HG03575 (cell line): ENCODE data around the gene RASAL3.
"Not testable (repeated sequence)": the region's sequence is repeated elsewhere in the genome, so short reads cannot be mapped to it uniquely, and the experiment has no call there.

Experiments
- ATAC-seq: cut with Tn5 transposase; IDR thresholded peaks from one replicate; pipeline ENCODE4 v1.9.1; 2021; ENCODE audit not compliant: unreplicated experiment, insufficient number of reproducible peaks, low FRiP score; ENCODE audit errors: extremely low read depth

The RASAL3 gene

DNA sequence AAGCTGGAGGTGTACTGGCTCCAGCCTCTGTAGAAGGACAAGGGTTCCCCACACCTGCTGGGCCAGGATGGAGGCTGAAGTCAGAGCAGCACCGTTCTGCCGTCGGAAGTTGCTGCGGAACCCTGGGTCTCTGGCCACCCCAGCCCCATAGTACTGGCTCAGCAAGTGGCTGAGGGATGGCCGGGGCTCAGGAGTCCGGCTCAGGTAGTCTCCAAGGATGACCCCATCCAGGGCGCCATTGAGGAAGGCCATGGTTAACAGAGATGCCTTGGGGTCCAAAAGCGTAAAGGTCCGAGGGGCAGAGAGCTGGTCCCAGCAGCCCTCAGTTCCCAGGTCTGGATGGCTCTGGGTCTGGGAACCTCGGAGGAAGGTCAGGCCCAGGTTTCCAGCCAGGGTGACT lies 11.3 kb upstream of the RASAL3 start:
- no peak for ATAC-seq

DNA sequence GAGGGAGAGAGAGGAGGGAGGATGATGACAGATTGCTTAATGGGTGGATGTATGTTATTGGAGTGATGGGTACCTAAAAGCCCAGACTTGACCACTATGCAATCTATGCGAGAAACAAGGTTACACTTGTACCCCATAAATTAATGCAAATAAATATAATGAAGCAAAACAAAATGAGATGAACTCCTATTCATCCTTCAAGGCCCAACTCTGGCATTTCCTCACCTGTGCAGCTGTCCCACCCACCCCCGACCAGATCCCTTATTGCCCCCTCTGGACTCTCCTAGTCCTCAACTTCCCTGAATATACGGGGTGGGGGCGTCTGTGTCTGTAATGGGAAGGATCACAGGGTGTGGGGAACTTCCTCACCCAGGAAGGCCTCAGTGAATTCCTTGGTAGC lies 10.8 kb upstream of the RASAL3 start:
- no peak for ATAC-seq

DNA sequence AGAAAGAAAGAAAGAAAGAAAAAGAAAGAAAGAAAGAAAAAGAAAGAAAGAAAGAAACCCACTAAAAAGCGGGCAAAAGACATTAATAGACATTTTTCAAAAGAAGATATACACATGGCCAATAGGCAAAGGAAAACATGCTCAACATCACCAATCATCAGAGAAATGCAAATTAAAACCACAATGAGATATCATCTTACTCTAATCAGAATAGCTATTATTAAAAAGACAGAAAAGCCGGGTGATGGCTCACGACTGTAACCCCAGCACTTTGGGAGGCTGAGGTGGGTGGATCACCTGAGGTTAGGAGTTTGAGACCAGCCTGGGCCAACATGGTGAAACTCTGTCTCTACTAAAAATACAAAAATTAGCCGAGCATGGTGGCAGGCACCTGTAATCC lies 9.5 kb upstream of the RASAL3 start:
- ATAC-seq, result not testable (repeated sequence)

DNA sequence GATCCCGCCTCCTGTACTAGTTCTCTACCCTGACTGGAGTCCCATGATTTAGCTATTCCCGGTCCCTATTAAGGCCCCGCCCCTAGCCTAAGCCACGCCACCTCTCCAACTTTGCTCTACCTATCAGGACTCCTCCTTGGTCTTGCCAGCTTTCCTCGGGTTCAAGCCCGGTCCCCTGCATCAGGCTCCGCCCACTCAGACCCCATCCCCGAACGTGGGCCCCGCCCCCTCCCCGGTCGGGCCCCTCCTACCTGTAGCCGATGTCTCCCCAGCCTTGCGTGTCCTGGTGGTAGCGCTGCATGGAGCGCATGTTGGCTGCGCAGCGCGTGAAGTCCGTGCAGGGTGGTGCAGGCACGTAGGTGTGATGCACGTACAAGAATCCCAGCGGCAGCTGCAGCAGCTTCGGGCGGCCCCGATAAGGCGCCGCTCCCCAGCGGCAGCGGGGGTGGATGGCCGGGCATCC lies 7.3 kb upstream of the RASAL3 start:
- ATAC-seq, result no peak

DNA sequence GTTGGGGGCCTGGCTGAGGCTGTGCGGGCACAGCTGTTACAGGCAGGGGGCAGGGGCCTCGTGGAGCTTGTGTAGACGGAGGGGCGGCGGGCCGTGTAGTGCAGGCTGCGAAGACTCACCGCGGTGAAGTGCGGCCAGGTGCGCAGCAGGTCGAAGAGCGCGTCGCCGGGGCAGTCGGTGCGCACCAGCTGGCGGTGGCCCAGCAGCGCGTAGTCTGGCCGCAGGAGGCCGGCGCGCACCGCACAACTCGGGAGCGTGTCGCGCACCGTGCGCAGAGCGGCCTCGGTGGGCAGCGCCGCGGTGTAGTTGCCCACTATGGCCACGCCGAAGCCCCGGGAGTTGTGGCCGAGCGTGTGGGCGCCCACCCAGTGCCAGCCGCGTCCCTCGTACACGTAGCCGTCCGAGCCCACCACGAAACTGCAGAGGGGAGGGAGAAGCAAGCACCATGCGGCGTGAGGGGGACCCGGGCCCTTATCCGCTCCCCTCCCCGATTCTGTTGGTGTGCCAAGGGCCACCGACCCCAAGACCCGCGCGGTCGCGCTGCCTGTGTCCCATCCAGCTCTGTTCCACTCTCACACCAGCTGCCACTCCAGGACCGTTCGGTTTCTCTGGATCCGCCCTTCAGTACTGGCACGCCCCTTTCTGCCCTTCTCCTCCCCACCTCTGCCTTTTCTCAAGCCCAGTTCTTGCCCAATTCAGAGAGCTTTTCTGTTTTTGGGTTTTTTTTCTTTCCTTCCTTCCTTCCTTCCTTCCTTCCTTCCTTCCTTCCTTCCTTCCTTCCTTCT lies 5.4 kb upstream of the RASAL3 start:
- ATAC-seq, result no peak

DNA sequence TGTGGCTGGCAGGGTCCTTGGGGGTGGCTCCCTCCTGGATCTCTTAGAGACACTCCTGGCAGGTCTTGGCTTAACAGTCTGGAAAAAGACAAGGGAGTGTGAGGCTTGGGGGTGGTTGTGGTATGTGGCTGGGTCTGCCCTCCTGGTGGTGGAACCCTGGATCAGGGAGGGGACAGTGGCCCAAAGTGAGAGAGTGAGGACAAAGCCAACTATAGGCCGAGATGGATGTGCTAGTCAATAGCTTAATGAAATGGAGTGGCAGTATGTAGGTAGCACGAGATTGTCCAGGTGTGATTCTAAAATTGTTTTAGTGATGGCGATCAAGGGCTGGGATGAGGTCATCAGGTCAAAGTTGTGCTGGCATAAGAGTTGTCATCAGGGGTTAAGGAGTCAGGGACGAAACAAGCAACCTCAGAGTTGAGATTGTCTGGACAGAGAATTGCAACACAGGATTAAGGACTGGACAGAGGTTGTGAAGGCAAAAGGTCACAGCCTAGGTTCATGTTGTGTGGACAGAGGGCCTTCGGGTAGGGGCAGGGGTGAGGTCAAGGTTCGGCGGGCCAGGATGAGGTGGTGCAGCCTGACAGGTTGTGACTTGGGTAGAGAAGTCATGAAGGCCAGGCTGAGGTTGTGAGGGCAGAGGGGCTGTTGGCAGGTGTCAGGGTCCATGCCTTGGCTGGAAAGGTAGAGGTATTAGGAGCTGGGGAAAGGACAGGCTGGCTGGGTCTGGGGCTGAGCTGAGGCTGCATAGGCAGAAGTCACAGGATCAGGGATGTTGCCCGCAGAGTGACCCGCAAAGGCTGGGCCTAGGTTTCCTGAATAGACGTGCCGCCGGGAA lies 4.5 kb upstream of the RASAL3 start:
- ATAC-seq, result no peak

DNA sequence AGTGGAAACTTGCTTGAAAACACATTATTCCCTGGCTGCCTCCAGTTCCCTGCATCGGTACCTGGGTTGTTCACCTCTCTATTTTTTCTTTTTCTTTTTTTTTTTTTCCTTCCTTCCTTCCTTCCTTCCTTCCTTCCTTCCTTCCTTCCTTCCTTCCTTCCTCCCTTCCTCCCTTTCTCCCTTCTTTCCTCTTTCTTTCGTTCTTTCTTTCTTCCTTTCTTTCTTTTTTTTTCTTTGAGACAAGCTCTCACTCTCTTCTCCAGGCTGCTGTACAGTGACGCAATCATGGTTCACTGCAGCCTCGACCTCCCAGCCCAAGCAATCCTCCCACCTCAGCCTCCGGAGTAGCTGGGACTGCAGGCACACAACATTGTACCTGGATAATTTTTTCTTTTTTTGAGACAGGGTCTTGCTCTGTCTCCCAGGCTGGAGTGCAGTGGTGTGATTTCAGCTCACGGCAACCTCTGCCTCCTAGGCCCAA lies 3.4 kb upstream of the RASAL3 start:
- ATAC-seq, result no peak

DNA sequence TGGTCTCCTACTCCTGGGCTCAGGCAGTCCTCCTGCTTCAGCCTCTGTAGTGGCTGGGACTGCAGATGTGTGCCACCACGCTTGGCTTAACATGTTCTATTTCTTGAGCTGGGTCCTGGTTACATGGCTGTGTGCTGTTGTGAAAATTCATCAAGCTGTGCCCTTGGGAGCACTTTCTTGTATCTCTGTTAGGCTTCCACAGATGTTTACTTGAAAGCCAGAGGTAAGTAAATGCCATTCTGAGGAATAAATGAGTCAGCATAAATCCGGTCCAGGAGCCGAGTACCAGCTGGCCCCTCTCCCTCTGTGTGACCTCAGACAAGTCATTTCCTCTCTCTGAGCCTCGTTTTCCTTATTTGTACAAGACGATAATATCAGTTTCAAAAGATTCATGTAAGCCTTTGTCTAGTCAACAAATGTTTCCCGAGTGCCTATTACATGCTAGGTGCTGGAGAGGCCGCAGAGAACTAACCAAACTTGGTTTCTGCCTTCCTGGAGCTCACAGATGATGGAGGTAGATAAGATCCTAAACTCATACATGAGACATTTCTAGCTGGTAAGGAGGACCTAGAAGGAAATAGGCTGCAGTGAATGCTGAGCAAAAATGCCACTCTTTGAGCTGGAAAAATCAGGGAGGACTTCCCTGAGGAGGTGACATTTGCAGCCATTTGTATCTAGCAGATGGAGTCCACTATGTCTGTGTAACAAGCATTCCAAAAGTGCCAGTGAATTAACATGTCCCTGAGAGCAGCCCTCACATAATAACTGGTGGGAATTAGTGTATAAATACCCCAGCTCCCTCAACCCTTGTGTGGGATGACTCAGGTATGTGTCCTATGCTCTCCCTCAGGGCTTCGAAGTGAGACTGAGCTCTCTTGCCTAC lies 2.7 kb upstream of the RASAL3 start:
- ATAC-seq, result no peak

DNA sequence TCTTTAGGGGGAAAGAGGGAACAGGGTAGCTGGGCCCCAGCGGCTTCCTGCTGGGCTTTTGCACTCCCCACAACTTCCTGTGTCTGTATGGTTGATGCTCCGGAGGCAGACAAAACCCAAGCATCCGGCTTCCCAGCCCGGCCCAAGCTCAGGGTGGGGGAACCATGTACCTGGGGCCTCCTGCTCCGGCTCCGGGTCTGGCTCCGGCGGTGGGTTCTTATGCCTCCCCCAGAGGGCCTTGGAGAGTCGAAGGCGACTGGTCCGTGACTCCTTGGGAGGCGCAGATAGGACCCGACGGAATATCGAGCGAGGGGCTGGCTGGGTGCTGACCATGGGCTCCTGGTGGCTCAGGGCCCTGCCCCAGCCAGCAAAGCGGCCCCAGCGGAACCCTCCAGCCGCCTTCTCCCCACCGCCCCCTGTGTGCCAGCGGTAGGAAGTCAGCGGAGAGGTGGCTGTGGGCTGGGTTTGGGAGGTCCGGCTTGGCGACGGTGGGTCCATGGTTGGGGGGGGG lies 428 bp downstream of the RASAL3 start:
- no peak for ATAC-seq

DNA sequence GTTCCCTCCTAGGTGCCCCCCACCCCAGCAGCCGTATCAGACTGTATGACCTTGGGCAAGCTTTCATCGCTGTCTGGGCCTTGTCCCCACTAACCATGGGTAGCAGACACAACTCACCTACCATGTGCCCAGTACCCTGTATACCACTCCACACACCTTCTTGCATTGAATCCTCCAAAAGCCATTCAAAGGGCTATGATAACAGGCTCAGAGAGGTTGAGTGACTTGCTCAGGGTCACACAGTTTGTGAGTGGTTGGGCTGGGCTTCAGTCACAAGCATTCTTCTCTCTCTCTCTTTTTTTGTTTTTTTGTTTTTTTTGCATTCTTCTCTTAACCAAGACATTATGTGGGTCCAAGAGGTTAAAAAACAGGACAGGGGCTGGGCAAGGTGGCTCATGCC lies 2.6 kb downstream of the RASAL3 start:
- no peak for ATAC-seq

DNA sequence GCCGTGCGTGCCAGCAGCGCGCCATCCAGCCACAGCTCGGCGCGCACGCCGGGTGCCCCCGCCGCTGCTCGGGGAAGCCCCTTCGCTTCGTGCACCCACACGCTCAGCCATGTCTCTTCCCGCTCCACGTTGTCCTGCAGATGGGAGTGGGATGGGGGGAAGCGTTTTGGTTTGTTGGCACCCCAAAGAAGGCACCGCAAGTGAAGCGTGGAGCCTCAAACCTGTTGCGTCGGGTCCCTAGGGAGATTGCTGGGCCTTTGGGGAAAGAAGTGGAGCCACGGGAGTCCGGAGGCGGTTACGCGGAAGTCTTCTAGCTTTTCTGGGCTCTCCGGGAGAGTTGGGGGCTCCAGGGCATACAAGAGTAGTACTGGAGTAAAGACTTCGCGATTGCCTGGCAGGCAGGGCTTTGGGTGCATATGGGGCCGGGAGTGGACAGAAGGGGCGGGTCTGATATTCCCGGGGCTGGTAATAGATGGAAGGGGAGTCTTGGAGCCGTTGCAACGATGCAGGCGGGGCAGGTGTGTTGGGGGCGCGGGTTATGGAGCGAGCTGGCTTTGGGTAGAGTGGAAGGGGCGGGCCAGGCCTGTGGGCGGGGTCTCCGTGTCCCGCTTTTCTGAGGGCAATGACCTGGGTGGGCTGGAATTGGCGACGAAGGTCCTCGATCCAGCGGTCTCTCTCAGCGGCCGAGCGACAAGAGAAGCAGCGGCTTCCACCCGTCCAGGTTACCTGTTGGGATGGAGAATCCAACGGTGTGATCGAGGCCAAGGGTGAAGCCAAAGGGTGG lies 6.5 kb downstream of the RASAL3 start:
- ATAC-seq, result no peak

DNA sequence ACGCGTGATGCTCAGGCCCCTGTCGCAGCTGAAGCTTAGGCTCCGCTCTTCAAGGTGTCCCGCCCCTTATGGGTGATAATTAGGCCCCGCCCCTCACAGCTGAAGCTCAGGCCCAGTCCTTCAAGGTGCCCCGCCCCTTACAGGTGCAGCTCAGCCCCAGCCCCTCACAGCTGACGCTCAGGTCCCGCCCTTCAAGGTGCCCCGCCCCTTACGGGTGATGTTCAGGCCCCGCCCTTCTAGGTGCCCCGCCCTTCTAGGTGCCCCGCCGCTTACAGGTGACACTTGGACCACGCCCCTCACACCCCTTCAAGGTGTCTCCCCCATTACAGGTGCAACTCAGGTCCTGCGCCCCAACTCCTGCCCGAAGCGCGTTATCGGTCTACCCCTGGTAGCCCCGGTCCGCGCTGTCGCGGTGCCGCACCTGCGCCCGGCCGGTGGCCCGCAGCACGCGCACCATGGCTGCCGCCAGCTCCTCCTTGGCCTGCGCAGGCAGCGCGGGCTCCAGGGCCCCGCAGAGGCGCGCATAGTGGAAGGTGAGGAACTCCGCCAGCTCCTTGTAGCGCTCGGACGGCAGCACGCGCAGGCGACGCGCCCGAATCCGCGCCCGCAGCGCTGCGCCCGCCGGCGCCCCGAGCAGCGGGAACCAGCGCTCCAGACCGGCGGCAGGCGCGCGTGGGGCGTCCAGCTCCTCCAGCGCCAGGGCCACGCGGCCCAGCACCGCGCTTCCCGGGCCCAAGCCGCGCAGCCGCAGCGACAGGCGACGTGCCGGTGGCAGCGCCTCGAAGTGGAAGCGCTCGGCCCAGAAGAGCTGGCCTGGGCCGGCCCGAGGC lies 7.3 kb downstream of the RASAL3 start:
- ATAC-seq, result no peak

DNA sequence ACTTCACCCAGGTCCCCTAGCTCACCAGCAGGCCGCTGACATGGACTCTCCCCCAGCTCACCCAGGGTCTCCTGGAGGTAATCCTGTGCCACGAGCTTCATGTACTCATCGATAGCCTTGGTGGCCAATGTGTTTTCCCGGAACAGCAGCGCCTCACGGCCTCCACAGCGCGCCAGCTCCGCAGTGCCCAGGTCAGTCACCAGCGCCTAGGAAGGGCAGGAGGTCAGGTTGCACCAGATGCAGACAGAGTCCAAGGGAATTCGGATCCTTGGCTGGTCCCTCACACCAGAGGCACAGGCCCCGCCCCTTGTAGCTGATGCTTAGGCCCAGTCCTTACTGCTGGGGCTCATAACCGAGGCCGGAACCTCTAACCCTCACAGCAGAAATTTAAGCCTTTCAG lies 7.9 kb downstream of the RASAL3 start:
- ATAC-seq, result no peak

DNA sequence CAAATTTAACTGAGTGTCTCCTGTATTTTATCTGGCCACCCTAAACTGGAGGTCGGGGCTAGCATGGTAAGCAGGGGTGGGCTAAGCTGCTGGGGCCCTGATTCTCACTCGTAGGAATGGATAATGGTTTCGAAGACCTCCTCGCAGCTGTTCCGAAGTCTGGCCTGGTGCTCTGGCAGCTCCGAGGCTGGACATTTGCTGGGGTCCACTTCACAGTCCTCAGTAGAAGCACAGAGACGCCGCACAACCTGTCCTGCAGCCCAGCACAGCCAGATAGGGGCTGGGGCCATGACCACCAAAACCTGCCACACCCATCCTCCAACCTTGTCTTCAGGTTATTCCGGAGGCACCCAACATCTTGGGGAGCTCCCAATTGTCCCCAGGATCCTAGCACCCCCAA lies 8.3 kb downstream of the RASAL3 start:
- no peak for ATAC-seq

DNA sequence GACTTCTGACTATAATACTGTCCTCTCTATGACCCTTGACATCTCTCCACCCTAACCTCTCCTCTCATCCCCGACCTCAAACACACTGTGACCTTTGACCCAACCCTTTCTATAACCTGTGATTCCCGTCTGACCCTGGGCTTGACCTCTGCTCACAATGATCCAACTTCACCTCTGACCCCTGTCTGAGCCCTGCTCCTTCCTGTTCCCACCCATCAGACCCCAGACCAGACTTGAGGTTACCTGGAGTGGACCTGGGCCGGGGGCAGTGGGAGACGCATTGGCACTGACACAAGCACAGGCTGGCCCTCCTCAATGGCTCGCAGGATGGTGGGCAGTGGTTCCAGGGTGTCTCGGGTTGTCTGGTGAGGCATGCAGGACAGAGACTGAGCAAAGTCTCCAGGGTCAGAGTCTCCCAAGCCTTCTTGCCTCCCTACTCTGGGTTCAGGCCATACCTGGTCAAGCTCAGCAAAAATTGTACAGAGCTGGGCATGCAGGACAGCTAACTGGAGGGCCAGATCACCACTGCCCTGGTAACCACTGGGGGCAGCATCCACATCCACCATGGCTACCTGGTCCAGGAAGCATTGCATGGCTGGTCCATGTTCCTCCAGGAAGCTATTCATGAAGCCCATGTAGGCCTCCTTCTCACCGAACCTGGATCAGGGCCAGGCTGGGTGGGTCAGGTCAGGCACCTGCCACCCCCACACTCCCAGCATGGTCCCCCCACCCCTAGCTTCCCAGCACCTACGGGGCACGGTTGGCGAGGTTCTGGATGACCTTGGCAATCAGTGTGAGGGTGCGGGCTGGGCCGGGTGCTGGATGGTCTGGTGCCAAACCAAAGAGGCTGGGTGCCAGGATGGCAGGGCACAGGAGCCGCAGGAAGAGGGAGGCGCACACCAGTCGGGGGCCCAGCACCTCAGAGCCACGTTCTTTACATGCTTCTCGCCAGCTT lies 10.2 kb downstream of the RASAL3 start:
- no peak for ATAC-seq

DNA sequence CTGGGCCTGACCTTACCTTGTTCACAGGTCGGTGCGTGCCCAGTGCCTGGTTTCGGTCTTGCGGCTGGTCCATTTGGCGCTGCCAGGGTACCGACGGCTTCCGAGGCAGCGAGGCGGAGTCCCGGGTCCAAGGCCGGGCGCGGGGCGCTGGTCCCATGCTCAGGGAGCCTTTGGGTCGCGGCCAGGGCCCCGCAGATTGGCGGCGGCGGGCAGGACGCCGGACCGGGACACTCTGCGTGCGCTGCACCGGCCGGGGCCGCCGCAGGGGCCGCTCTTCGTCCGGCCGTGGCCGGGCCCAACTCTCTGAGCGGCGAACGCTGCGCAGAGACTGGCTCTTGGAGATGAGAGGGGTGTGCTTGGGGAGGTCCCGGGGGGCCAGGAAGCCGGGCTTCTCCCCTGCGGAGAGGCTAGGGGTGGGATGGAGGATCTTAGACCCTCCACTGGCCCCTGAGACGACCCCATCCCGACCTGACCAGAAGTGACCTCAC lies 11.2 kb downstream of the RASAL3 start:
- ATAC-seq, result no peak
